GM23338 (cell line): ENCODE data around the gene OPN1SW. TPM values are rescaled to one million over a fixed set of nuclear protein-coding genes. Genes with fewer than 3 reads are reported as not detected.

Experiments used
- EZH2 ChIP-seq: fragments of 200-600 bp; sonication (generic); IDR thresholded peaks from one replicate; pipeline ENCODE4 v1.8.0; 2017; ENCODE audit warnings: antibody characterized with exemption, mild to moderate bottlenecking, low read depth; ENCODE audit not compliant: unreplicated experiment
- JUNB ChIP-seq: IDR thresholded peaks from one replicate; pipeline ENCODE4 v1.6.1; 2016; ENCODE audit warnings: antibody characterized with exemption; ENCODE audit not compliant: unreplicated experiment
- ZNF114 ChIP-seq: fragments of 250-450 bp; sonication (Bioruptor Pico); IDR thresholded peaks from 2 replicates; pipeline ENCODE4 v1.5.0; 2020; ENCODE audit warnings: mild to moderate bottlenecking, moderate library complexity
- polyA plus RNA-seq: library from polyadenylated mRNA; unstranded; fragments of >200 nt; fragmentation: Nextera tagmentation; extraction: Ambion mirVana; gene quantifications from 2 replicates; pipeline ENCODE4 v1.2.1, GENCODE V29; 2016
- total RNA-seq: library from RNA; depleted of rRNA; stranded (reverse); fragments of >200 nt; shearing (Covaris generic); gene quantifications from 2 replicates; pipeline ENCODE4 v1.2.3, GENCODE V29; 2014
- TF ChIP-seq, protein P1 (sequence below): fragments of 250-450 bp; sonication (Bioruptor Pico); IDR thresholded peaks from 2 replicates; pipeline ENCODE4 v1.5.0; 2020; ENCODE audit warnings: mild to moderate bottlenecking, moderate library complexity
- TF ChIP-seq, protein P2 (sequence below): IDR thresholded peaks from one replicate; pipeline ENCODE4 v1.6.1; 2018; ENCODE audit warnings: antibody characterized with exemption; ENCODE audit not compliant: unreplicated experiment

Gene OPN1SW
- total and polyA plus RNA-seq, 2 experiments from 2014 or later: 0.50 TPM; not detected in 1

DNA sequence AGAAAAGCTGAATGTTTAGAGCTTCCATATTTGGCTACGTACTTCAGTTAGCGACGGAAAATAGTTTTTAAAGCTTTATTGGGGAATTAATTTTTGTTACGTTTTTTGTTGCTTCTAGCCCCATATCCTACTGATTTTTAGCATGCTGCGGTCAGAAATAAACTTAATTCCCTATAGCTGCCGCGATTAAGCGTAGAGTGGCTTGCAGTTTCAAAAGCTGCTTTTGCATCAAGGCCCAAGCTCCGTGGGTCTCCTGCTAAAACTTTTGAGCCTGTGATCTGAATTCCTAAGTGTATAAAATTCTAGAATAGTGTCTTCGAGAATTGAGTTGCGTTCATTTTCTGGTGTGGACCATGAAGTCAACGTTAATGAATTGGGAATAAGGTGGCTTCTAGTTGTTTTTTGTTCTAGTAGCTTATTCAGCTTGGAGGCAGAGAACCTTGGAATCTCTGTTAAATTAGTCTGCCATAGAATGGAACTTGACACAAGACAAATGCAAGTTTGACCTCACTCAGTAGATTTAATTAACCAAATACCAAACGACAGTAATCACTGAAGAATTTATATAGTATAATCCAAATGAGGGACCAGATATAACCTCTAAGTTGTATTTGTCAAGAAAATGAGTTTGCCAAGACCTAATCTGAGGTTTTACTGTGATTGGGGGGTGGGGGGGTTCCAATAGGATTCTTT is 35.5 kb downstream of the OPN1SW start (continued):
- TF ChIP-seq, protein P1, sequence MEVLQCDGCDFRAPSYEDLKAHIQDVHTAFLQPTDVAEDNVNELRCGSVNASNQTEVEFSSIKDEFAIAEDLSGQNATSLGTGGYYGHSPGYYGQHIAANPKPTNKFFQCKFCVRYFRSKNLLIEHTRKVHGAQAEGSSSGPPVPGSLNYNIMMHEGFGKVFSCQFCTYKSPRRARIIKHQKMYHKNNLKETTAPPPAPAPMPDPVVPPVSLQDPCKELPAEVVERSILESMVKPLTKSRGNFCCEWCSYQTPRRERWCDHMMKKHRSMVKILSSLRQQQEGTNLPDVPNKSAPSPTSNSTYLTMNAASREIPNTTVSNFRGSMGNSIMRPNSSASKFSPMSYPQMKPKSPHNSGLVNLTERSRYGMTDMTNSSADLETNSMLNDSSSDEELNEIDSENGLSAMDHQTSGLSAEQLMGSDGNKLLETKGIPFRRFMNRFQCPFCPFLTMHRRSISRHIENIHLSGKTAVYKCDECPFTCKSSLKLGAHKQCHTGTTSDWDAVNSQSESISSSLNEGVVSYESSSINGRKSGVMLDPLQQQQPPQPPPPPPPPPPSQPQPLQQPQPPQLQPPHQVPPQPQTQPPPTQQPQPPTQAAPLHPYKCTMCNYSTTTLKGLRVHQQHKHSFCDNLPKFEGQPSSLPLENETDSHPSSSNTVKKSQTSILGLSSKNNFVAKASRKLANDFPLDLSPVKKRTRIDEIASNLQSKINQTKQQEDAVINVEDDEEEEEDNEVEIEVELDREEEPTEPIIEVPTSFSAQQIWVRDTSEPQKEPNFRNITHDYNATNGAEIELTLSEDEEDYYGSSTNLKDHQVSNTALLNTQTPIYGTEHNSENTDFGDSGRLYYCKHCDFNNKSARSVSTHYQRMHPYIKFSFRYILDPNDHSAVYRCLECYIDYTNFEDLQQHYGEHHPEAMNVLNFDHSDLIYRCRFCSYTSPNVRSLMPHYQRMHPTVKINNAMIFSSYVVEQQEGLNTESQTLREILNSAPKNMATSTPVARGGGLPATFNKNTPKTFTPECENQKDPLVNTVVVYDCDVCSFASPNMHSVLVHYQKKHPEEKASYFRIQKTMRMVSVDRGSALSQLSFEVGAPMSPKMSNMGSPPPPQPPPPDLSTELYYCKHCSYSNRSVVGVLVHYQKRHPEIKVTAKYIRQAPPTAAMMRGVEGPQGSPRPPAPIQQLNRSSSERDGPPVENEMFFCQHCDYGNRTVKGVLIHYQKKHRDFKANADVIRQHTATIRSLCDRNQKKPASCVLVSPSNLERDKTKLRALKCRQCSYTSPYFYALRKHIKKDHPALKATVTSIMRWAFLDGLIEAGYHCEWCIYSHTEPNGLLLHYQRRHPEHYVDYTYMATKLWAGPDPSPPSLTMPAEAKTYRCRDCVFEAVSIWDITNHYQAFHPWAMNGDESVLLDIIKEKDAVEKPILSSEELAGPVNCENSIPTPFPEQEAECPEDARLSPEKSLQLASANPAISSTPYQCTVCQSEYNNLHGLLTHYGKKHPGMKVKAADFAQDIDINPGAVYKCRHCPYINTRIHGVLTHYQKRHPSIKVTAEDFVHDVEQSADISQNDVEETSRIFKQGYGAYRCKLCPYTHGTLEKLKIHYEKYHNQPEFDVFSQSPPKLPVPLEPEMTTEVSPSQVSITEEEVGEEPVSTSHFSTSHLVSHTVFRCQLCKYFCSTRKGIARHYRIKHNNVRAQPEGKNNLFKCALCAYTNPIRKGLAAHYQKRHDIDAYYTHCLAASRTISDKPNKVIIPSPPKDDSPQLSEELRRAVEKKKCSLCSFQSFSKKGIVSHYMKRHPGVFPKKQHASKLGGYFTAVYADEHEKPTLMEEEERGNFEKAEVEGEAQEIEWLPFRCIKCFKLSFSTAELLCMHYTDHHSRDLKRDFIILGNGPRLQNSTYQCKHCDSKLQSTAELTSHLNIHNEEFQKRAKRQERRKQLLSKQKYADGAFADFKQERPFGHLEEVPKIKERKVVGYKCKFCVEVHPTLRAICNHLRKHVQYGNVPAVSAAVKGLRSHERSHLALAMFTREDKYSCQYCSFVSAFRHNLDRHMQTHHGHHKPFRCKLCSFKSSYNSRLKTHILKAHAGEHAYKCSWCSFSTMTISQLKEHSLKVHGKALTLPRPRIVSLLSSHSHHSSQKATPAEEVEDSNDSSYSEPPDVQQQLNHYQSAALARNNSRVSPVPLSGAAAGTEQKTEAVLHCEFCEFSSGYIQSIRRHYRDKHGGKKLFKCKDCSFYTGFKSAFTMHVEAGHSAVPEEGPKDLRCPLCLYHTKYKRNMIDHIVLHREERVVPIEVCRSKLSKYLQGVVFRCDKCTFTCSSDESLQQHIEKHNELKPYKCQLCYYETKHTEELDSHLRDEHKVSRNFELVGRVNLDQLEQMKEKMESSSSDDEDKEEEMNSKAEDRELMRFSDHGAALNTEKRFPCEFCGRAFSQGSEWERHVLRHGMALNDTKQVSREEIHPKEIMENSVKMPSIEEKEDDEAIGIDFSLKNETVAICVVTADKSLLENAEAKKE (CRISPR knock-in tag): no peak
- TF ChIP-seq EZH2 (no peak), ZNF114 (CRISPR knock-in tag) (no peak), JUNB (no peak)
- TF ChIP-seq, protein P2, sequence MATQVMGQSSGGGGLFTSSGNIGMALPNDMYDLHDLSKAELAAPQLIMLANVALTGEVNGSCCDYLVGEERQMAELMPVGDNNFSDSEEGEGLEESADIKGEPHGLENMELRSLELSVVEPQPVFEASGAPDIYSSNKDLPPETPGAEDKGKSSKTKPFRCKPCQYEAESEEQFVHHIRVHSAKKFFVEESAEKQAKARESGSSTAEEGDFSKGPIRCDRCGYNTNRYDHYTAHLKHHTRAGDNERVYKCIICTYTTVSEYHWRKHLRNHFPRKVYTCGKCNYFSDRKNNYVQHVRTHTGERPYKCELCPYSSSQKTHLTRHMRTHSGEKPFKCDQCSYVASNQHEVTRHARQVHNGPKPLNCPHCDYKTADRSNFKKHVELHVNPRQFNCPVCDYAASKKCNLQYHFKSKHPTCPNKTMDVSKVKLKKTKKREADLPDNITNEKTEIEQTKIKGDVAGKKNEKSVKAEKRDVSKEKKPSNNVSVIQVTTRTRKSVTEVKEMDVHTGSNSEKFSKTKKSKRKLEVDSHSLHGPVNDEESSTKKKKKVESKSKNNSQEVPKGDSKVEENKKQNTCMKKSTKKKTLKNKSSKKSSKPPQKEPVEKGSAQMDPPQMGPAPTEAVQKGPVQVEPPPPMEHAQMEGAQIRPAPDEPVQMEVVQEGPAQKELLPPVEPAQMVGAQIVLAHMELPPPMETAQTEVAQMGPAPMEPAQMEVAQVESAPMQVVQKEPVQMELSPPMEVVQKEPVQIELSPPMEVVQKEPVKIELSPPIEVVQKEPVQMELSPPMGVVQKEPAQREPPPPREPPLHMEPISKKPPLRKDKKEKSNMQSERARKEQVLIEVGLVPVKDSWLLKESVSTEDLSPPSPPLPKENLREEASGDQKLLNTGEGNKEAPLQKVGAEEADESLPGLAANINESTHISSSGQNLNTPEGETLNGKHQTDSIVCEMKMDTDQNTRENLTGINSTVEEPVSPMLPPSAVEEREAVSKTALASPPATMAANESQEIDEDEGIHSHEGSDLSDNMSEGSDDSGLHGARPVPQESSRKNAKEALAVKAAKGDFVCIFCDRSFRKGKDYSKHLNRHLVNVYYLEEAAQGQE: no peak
